ENCODE measurements around the gene HBE1.
A peak's percentile ranks its signal among the peaks of the same experiment; 100 is the strongest.

- TF ChIP-seq CTCF (IDR thresholded peaks at IDR 0.05), result peak in 2 of 3 experiments; percentile 10 to 26
- TF ChIP-seq POLR2A (IDR thresholded peaks at IDR 0.05), result no peak
These were observed 21.6 kb upstream of the HBE1 start for GRCh38 chr11:5291207-5291838.

All from testis (tissue), 2 donors.